Stimulated activated CD4-positive, alpha-beta T cell treated with anti-CD3 and anti-CD28 coated beads, Interleukin-2, amount 100 ng/mL, for 4 hours (primary cell): ENCODE measurements around the gene RSAD1.
"Not testable (repeated sequence)": the region's sequence is repeated elsewhere in the genome, so short reads cannot be mapped to it uniquely, and the experiment has no call there.

ENCODE experiments used
- DNase-seq: peaks from one replicate; pipeline ENCODE4 v3.0.0-alpha.2; 2020; ENCODE audit warnings: low read depth

RSAD1 gene

GRCh38 chr17:50472761-50473161, 5.9 kb upstream of the RSAD1 start:
- DNase-seq: not testable (repeated sequence)

GRCh38 chr17:50473901-50474300, 4.8 kb upstream of the RSAD1 start:
- DNase-seq: no peak

GRCh38 chr17:50474523-50474922, 4.1 kb upstream of the RSAD1 start:
- no peak for DNase-seq

- no peak for DNase-seq
Measured at GRCh38 chr17:50475362-50475761, 3.3 kb upstream of the RSAD1 start.

GRCh38 chr17:50475775-50476544, 2.7 kb upstream of the RSAD1 start:
- not testable (repeated sequence) for DNase-seq

GRCh38 chr17:50476545-50477315, 1.9 kb upstream of the RSAD1 start:
- no peak for DNase-seq

GRCh38 chr17:50477976-50478375, 684 bp upstream of the RSAD1 start:
- no peak for DNase-seq

- peak; percentile 51 for DNase-seq
Measured at GRCh38 chr17:50479522-50480141, 972 bp downstream of the RSAD1 start.

GRCh38 chr17:50480142-50480764, 1.6 kb downstream of the RSAD1 start:
- DNase-seq: no peak

GRCh38 chr17:50480854-50481490, 2.3 kb downstream of the RSAD1 start:
- DNase-seq: no peak

- no peak for DNase-seq
Measured at GRCh38 chr17:50481648-50482047, 3.0 kb downstream of the RSAD1 start.

- DNase-seq: no peak
Measured at GRCh38 chr17:50482110-50482509, 3.5 kb downstream of the RSAD1 start.

GRCh38 chr17:50482516-50482915, 3.9 kb downstream of the RSAD1 start:
- DNase-seq: peak; percentile 36

- DNase-seq: no peak
Measured at GRCh38 chr17:50483266-50483665, 4.6 kb downstream of the RSAD1 start.

- DNase-seq: no peak
Measured at GRCh38 chr17:50484386-50485155, 5.9 kb downstream of the RSAD1 start.

GRCh38 chr17:50487213-50488096, 8.8 kb downstream of the RSAD1 start:
- no peak for DNase-seq

- no peak for DNase-seq
Measured at GRCh38 chr17:50488880-50489279, 10.2 kb downstream of the RSAD1 start.

- no peak for DNase-seq
Measured at GRCh38 chr17:50491505-50491904, 12.8 kb downstream of the RSAD1 start.

- no peak for DNase-seq
Measured at GRCh38 chr17:50492214-50492613, 13.6 kb downstream of the RSAD1 start.

GRCh38 chr17:50493744-50494143, 15.1 kb downstream of the RSAD1 start:
- DNase-seq: no peak
